Activated CD4-positive, alpha-beta T cell treated with anti-CD3 and anti-CD28 coated beads, Interleukin-2, amount 10 ng/mL, durations not matched to agents 7 days and 5 days (primary cell): Measurements from ENCODE around the gene RCL1. TPM values are rescaled to one million over a fixed set of nuclear protein-coding genes. Genes with fewer than 3 reads are reported as not detected.

Source experiments
- CTCF ChIA-PET: fragments of 350-600 bp; sonication (Branson Sonifier 250); formaldehyde crosslinking; loops from one replicate; lab custom pipeline; 2021; ENCODE audit warnings: antibody characterized with exemption; lab: Charles Lee
- POLR2A ChIA-PET: fragments of 350-600 bp; sonication (Branson Sonifier 250); formaldehyde crosslinking; loops from one replicate; lab custom pipeline; 2021; ENCODE audit warnings: antibody characterized with exemption; lab: Charles Lee
- DNase-seq: peaks from one replicate; pipeline ENCODE4 v3.0.0-alpha.2; 2020
- H3K27ac Mint-ChIP-seq: one replicate; pipeline ENCODE4 v1.8.0; 2021; ENCODE audit warnings: mild to moderate bottlenecking, moderate library complexity, mixed read lengths
- H3K27me3 Mint-ChIP-seq: one replicate; pipeline ENCODE4 v1.8.0; 2021; ENCODE audit warnings: mixed read lengths
- H3K36me3 Mint-ChIP-seq: one replicate; pipeline ENCODE4 v1.8.0; 2021; ENCODE audit warnings: low read depth, mixed read lengths
- H3K4me1 Mint-ChIP-seq: one replicate; pipeline ENCODE4 v1.8.0; 2021; ENCODE audit warnings: mixed read lengths
- H3K4me3 Mint-ChIP-seq: one replicate; pipeline ENCODE4 v1.8.0; 2021; ENCODE audit warnings: mild to moderate bottlenecking, moderate library complexity, mixed read lengths
- H3K9me3 Mint-ChIP-seq: one replicate; pipeline ENCODE4 v1.8.0; 2021; ENCODE audit warnings: mixed read lengths
- total RNA-seq, 2 experiments: library from RNA; stranded (reverse); gene quantifications; one replicate each; pipeline ENCODE4 v1.2.3, GENCODE V29; 2021

The RCL1 gene
- total RNA-seq, 2 experiments from 2014 or later: 13.6 to 17.3 TPM

DNA sequence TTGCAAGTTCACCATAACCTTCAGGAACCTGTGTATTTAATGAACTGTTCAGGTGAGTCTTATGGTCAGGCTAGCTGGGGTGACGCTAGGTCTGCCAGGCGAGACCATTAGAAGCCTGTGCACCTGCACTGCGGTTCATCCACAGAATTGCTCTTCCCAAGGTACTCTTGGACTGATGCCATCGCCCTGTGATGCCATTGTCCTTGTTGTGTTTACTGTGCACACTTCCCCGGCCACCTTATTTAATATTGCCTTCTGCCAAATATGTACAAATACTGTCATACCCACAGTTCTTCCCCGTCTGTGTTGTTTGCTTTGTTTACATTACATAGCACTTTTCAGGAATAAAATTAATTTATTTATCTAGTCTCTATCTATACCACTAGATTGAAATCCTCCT, 66.3 kb downstream of the RCL1 start:
- DNase-seq: no peak
- peaks cover 41% of the 10 kb centered on the region for H3K36me3 Mint-ChIP-seq
- peaks cover 13% of the 10 kb centered on the region for H3K4me1 Mint-ChIP-seq
- H3K9me3 Mint-ChIP-seq: no peaks in the 10 kb centered on the region
- CTCF ChIA-PET: interaction anchor here (1.0 kb wide), 1 partner anchor 24 kb away, joined by 3 read pairs; no protein-coding TSS in a partner anchor
- no peak overlapping the region for H3K4me3 Mint-ChIP-seq
- H3K27ac Mint-ChIP-seq: no peak overlapping the region
- POLR2A ChIA-PET: no interaction called here
- no peaks in the 10 kb centered on the region for H3K27me3 Mint-ChIP-seq

- H3K9me3 Mint-ChIP-seq: no peaks in the 10 kb centered on the region
- H3K27me3 Mint-ChIP-seq: no peaks in the 10 kb centered on the region
- H3K4me1 Mint-ChIP-seq: peaks cover 15% of the 10 kb centered on the region
- ChIA-PET CTCF (interaction anchor here (0.6 kb wide), 1 partner anchor 78 kb away, joined by 4 read pairs; no protein-coding TSS in a partner anchor), POLR2A (no interaction called here)
- peaks cover 38% of the 10 kb centered on the region for H3K36me3 Mint-ChIP-seq
- no peak overlapping the region for H3K27ac Mint-ChIP-seq
- no peak overlapping the region for H3K4me3 Mint-ChIP-seq
- no peak for DNase-seq
Observed at GRCh38 chr9:4860383-4860782, 67.6 kb downstream of the RCL1 start.

DNA sequence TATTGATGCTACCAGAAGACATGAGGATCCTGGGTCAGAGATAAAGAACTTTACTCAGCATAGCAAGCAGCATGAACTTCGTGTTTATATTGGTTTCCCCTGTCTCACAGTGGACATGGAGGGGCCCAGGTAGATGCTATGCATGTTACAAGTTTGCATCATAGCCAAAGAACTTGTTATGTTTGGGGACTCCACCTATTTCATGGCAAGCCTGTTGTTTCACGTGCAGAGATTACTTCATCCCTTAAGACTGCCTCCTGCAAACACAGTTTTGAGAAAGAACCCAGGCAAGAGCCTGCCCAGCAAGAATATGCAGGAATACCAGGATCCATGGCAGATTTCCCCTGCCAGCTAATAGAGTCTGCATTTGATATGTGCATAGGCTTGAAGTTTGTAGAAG, 68.4 kb downstream of the RCL1 start:
- no peak for DNase-seq
- H3K36me3 Mint-ChIP-seq: peaks cover 37% of the 10 kb centered on the region
- no peak overlapping the region for H3K27ac Mint-ChIP-seq
- H3K27me3 Mint-ChIP-seq: no peaks in the 10 kb centered on the region
- H3K4me1 Mint-ChIP-seq: peaks cover 21% of the 10 kb centered on the region
- no peaks in the 10 kb centered on the region for H3K9me3 Mint-ChIP-seq
- POLR2A ChIA-PET: no interaction called here
- CTCF ChIA-PET: interaction anchor here (0.5 to 1.5 kb wide), 2 partner anchors 21 to 765 kb away, joined by 3 to 4 read pairs; no protein-coding TSS in a partner anchor
- H3K4me3 Mint-ChIP-seq: no peak overlapping the region

- H3K9me3 Mint-ChIP-seq: no peaks in the 10 kb centered on the region
- DNase-seq: no peak
- no peaks in the 10 kb centered on the region for H3K27me3 Mint-ChIP-seq
- ChIA-PET CTCF (interaction anchor here (0.5 to 1.5 kb wide), 6 partner anchors 16 to 764 kb away, joined by 3 to 4 read pairs (median 4); no protein-coding TSS in a partner anchor), POLR2A (no interaction called here)
- H3K36me3 Mint-ChIP-seq: peaks cover 36% of the 10 kb centered on the region
- no peak overlapping the region for H3K27ac Mint-ChIP-seq
- no peak overlapping the region for H3K4me3 Mint-ChIP-seq
- H3K4me1 Mint-ChIP-seq: peaks cover 27% of the 10 kb centered on the region
Observed at GRCh38 chr9:4861736-4862451, 69.2 kb downstream of the RCL1 start.

- H3K27ac Mint-ChIP-seq: no peak overlapping the region
- no peaks in the 10 kb centered on the region for H3K27me3 Mint-ChIP-seq
- H3K4me1 Mint-ChIP-seq: peaks cover 26% of the 10 kb centered on the region
- POLR2A ChIA-PET: no interaction called here
- peaks cover 33% of the 10 kb centered on the region for H3K36me3 Mint-ChIP-seq
- no peaks in the 10 kb centered on the region for H3K9me3 Mint-ChIP-seq
- no peak overlapping the region for H3K4me3 Mint-ChIP-seq
- no peak for DNase-seq
- CTCF ChIA-PET: interaction anchor here (0.8 to 1.5 kb wide), 6 partner anchors 12 to 133 kb away, joined by 3 to 4 read pairs (median 4); no protein-coding TSS in a partner anchor
Observed at GRCh38 chr9:4862506-4863250, 69.9 kb downstream of the RCL1 start.

DNA sequence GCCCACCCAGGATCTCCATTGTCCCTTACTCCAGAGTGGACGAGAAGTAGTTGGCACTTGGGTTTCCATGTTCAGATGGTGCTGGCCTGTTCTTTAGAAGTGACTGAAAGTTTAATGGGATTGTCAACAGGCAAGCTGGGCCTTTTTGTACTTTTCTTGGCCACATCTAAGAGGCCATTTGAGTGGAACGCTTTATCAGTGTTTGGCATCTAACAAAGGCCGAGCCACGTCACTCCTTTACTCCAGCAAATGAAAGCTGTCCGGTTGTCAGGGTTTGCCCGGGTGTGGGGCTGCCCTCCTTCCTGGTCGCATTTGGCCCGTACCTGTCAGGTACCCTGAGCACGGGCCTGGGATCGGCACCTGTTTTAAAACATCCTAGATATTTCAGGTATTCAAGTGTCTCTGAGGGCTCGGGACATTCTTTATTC, 71.5 kb downstream of the RCL1 start:
- Mint-ChIP-seq H3K27me3 (no peaks in the 10 kb centered on the region), H3K36me3 (peaks cover 28% of the 10 kb centered on the region), H3K4me1 (peaks cover 26% of the 10 kb centered on the region), H3K27ac (no peak overlapping the region), H3K9me3 (no peaks in the 10 kb centered on the region), H3K4me3 (no peak overlapping the region)
- CTCF ChIA-PET: interaction anchor here (1.0 to 2.0 kb wide), 2 partner anchors 10 to 14 kb away, joined by 3 to 8 read pairs; no protein-coding TSS in a partner anchor
- POLR2A ChIA-PET: no interaction called here
- no peak for DNase-seq

- ChIA-PET POLR2A (no interaction called here), CTCF (interaction anchor here (1.0 to 2.0 kb wide), 4 partner anchors 8 to 27 kb away, joined by 3 to 8 read pairs (median 4); no protein-coding TSS in a partner anchor)
- Mint-ChIP-seq H3K4me3 (no peak overlapping the region), H3K4me1 (peaks cover 26% of the 10 kb centered on the region), H3K27ac (no peak overlapping the region), H3K27me3 (no peaks in the 10 kb centered on the region), H3K36me3 (peaks cover 29% of the 10 kb centered on the region), H3K9me3 (no peaks in the 10 kb centered on the region)
- no peak for DNase-seq
Observed at GRCh38 chr9:4864698-4865097, 72.0 kb downstream of the RCL1 start.

DNA sequence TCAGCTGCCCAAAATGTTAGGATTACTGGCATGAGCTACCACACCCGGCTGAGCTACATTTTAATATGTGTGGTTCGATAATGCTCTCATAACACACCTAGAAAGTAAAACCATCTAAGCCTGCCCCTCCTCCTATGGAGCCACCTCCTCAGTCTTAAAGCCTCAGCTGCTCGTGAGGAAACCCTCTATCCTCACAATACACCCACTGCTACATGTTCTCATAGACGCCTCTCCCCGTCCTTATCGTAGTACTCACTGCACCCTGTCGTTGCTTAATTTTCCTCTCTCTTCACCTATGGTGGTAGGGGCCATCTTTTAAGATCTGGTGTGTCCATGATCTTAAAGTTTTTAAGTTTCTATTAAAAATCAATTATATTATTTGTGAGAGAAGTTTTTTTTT, 72.9 kb downstream of the RCL1 start:
- no peaks in the 10 kb centered on the region for H3K9me3 Mint-ChIP-seq
- DNase-seq: no peak
- ChIA-PET POLR2A (no interaction called here), CTCF (interaction anchor here (1.0 to 2.0 kb wide), 7 partner anchors 9 to 37 kb away, joined by 3 to 8 read pairs (median 4); no protein-coding TSS in a partner anchor)
- no peaks in the 10 kb centered on the region for H3K27me3 Mint-ChIP-seq
- H3K4me3 Mint-ChIP-seq: no peak overlapping the region
- H3K27ac Mint-ChIP-seq: peak overlapping the region; percentile 39
- peaks cover 26% of the 10 kb centered on the region for H3K4me1 Mint-ChIP-seq
- H3K36me3 Mint-ChIP-seq: peaks cover 21% of the 10 kb centered on the region

GRCh38 chr9:4866239-4866969, 73.7 kb downstream of the RCL1 start:
- Mint-ChIP-seq H3K27ac (peak overlapping the region; percentile 39), H3K9me3 (no peaks in the 10 kb centered on the region), H3K36me3 (peaks cover 15% of the 10 kb centered on the region), H3K4me3 (no peak overlapping the region), H3K27me3 (no peaks in the 10 kb centered on the region), H3K4me1 (peaks cover 26% of the 10 kb centered on the region)
- ChIA-PET POLR2A (no interaction called here), CTCF (interaction anchor here (1.0 to 2.0 kb wide), 7 partner anchors 12 to 36 kb away, joined by 3 to 8 read pairs (median 4); no protein-coding TSS in a partner anchor)
- no peak for DNase-seq

DNA sequence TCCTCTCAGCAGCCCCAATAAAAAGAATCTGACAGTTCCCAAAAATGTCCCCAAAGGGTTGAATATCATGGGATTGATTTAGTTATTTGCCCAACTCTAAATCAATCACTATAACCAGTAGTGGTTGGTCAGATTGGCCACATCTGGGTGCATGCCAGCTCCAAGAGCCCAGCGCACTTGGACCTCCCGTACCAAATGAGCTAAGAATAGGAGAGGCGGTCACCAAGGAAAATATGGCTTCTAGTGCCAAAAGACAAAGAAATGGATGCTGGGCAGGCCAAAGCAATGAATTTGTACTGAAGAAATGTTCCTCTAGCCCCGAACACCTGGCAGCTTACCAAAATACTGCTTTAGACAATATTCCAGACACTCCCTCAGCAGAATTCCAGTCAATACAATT, 80.3 kb downstream of the RCL1 start:
- peaks cover 7% of the 10 kb centered on the region for H3K36me3 Mint-ChIP-seq
- H3K27ac Mint-ChIP-seq: no peak overlapping the region
- no peaks in the 10 kb centered on the region for H3K27me3 Mint-ChIP-seq
- CTCF ChIA-PET: interaction anchor here (1.0 kb wide), 1 partner anchor 10 kb away, joined by 4 read pairs; no protein-coding TSS in a partner anchor
- DNase-seq: no peak
- no peaks in the 10 kb centered on the region for H3K4me1 Mint-ChIP-seq
- POLR2A ChIA-PET: no interaction called here
- no peaks in the 10 kb centered on the region for H3K9me3 Mint-ChIP-seq
- no peak overlapping the region for H3K4me3 Mint-ChIP-seq

DNA sequence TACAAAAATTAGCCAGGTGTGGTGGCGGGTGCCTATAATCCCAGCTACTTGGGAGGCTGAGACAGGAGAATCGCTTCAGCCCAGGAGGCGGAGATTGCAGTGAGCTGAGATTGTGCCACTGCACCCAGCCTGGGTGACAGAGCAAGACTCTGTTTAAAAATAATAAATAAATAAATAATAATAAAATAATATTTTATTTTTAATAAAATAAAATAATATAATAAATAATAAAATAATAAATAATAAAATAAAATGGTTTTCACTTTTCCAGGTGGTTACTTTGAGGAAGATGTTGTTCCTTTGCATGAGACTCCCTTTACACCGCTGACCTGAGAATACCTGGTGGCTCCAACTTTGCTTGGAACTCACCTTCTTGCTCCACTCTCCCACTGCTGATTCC, 82.8 kb downstream of the RCL1 start:
- ChIA-PET CTCF (no interaction called here), POLR2A (no interaction called here)
- H3K27ac Mint-ChIP-seq: no peak overlapping the region
- H3K27me3 Mint-ChIP-seq: no peaks in the 10 kb centered on the region
- H3K4me1 Mint-ChIP-seq: no peaks in the 10 kb centered on the region
- H3K36me3 Mint-ChIP-seq: peaks cover 5% of the 10 kb centered on the region
- no peak overlapping the region for H3K4me3 Mint-ChIP-seq
- DNase-seq: no peak
- H3K9me3 Mint-ChIP-seq: no peaks in the 10 kb centered on the region

DNA sequence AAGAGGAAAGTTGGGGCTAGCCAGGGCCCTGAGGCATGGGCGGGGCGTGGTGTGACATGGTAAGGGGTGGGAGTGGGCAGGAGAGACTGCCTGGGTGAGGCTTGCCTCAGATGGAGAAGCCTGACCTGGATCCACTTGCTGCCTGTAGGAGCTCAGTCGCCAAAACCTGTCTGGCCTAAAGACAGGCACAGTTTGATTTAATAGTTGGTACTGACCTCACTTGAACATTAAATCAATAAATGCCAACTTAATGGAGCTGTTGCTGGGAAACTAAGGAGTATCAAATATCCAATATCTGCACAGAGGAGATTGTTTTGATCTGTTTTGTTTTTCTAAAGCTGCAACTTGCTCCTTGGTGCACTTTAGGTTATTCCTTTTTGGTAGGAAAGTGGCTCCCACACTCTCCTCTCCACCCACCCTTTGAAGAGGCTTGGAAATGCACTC, 86.4 kb downstream of the RCL1 start:
- H3K4me1 Mint-ChIP-seq: peaks cover 4% of the 10 kb centered on the region
- ChIA-PET POLR2A (no interaction called here), CTCF (interaction anchor here (0.7 to 1.4 kb wide), 3 partner anchors 10 to 50 kb away, joined by 3 read pairs; no protein-coding TSS in a partner anchor)
- no peak overlapping the region for H3K4me3 Mint-ChIP-seq
- H3K36me3 Mint-ChIP-seq: peaks cover 5% of the 10 kb centered on the region
- DNase-seq: no peak
- no peaks in the 10 kb centered on the region for H3K27me3 Mint-ChIP-seq
- H3K9me3 Mint-ChIP-seq: no peaks in the 10 kb centered on the region
- no peak overlapping the region for H3K27ac Mint-ChIP-seq
